PFSK-1 (cell line): ENCODE results near the gene ZNF267.

ENCODE experiments used
- FOXP2 ChIP-seq: optimal IDR thresholded peaks from 2 replicates; pipeline ENCODE3; 2011; ENCODE audit warnings: borderline replicate concordance, control low read depth, inconsistent platforms; ENCODE audit not compliant: insufficient read depth; ENCODE audit errors: extremely low read length, extremely low read depth
- POLR2AphosphoS5 ChIP-seq: IDR thresholded peaks from 2 replicates; pipeline ENCODE4 v1.6.1; 2012; ENCODE audit warnings: low read depth, mild to moderate bottlenecking, control low read depth, low read length, moderate library complexity
- REST ChIP-seq, 2 experiments: IDR thresholded peaks; 2 replicates each; pipeline versions ENCODE4 v1.6.1 to v1.8.0; 2011 to 2012; ENCODE audit warnings: low read depth in 2 of 2, low read length in 2 of 2, control low read depth in 1 of 2, inconsistent platforms in 1 of 2, mild to moderate bottlenecking in 1 of 2, moderate library complexity in 1 of 2; ENCODE audit not compliant: insufficient read depth in 1 of 2
- SIN3A ChIP-seq: IDR thresholded peaks from 2 replicates; pipeline ENCODE4 v1.6.1; 2012; ENCODE audit warnings: mild to moderate bottlenecking, low read length, moderate library complexity, borderline replicate concordance; ENCODE audit not compliant: insufficient read depth
- TAF1 ChIP-seq: IDR thresholded peaks from 2 replicates; pipeline ENCODE4 v1.6.1; 2012; ENCODE audit warnings: low read length, control low read depth, borderline replicate concordance; ENCODE audit not compliant: insufficient read depth

Gene ZNF267

GRCh38 chr16:31875928-31876547 is 2.4 kb downstream of the ZNF267 start:
- TF ChIP-seq REST (IDR thresholded peaks at IDR 0.05; ENCODE audit: insufficient read depth in 1 of 2, low read depth in 2 of 2, low read length in 2 of 2) (no peak), FOXP2 (no peak), POLR2AphosphoS5 (no peak), TAF1 (no peak), SIN3A (no peak)

- TF ChIP-seq REST (IDR thresholded peaks at IDR 0.05; ENCODE audit: insufficient read depth in 1 of 2, low read depth in 2 of 2, low read length in 2 of 2) (no peak), SIN3A (no peak), POLR2AphosphoS5 (no peak), TAF1 (no peak), FOXP2 (no peak)
Observed at GRCh38 chr16:31876951-31877828, 3.6 kb downstream of the ZNF267 start.

GRCh38 chr16:31877876-31878642 is 4.5 kb downstream of the ZNF267 start:
- TF ChIP-seq TAF1 (no peak), FOXP2 (no peak), REST (IDR thresholded peaks at IDR 0.05; ENCODE audit: insufficient read depth in 1 of 2, low read depth in 2 of 2, low read length in 2 of 2) (no peak), POLR2AphosphoS5 (no peak), SIN3A (no peak)

- TF ChIP-seq REST (IDR thresholded peaks at IDR 0.05; ENCODE audit: insufficient read depth in 1 of 2, low read depth in 2 of 2, low read length in 2 of 2) (no peak), POLR2AphosphoS5 (no peak), SIN3A (no peak), TAF1 (no peak), FOXP2 (no peak)
Observed at GRCh38 chr16:31879937-31880321, 6.3 kb downstream of the ZNF267 start.
